A549 (cell line): ENCODE data around the gene PAX8. TPM values are rescaled to one million over a fixed set of nuclear protein-coding genes. Genes with fewer than 3 reads are reported as not detected.

ENCODE experiments used
- ATAC-seq, 2 experiments: fragments of 200-7000 bp in 1 of 2; fragments of >200 bp in 1 of 2; cut with Nextera tagmentation in 1 of 2; cut with Tn5 transposase in 1 of 2; 3 replicates each; pipeline versions ENCODE4 v1.8.0 to v1.9.1; 2018 to 2020; ENCODE audit warnings: mild to moderate bottlenecking in 1 of 2, moderate library complexity in 1 of 2
- CTCF ChIA-PET: fragments of 300-600 bp; sonication (Branson Sonifier 250); formaldehyde crosslinking; extraction: SDS; loops from one replicate; lab custom pipeline; 2021; ENCODE audit warnings: antibody characterized with exemption, inconsistent platforms; lab: Yijun Ruan, JAX
- POLR2A ChIA-PET: fragments of 350-600 bp; formaldehyde crosslinking; extraction: SDS; loops from one replicate; lab custom pipeline; 2021; ENCODE audit warnings: antibody characterized with exemption, inconsistent platforms; lab: Yijun Ruan, JAX
- DNase-seq, 2 experiments: peaks; one replicate each; pipeline versions ENCODE4 v3.0.0 to v3.0.0-alpha.2; 2011 to 2016; ENCODE audit warnings: low read depth in 1 of 2, low spot score in 1 of 2
- FAIRE-seq: peaks from 2 replicates; lab custom pipeline; 2011; peaks lifted over from hg19 to GRCh38; lab: Jason Lieb, UNC
- H3K27ac ChIP-seq, 2 experiments: fragments of >200 bp; sonication (Bioruptor Twin); formaldehyde crosslinking; 3 replicates each; pipeline ENCODE4 v1.5.1; 2016 to 2017
- H3K4me1 ChIP-seq: fragments of >200 bp; sonication (Bioruptor Twin); formaldehyde crosslinking; 3 replicates; pipeline ENCODE4 v1.6.1; 2016
- H3K4me2 ChIP-seq: fragments of >200 bp; sonication (Bioruptor Twin); formaldehyde crosslinking; 3 replicates; pipeline ENCODE4 v1.6.1; 2016
- H3K4me3 ChIP-seq: fragments of >200 bp; sonication (Bioruptor Twin); formaldehyde crosslinking; 3 replicates; pipeline ENCODE4 v1.5.1; 2016
- H3K9me3 ChIP-seq: fragments of >200 bp; sonication (Bioruptor Twin); formaldehyde crosslinking; 3 replicates; pipeline ENCODE4 v1.6.1; 2016
- CBX8 ChIP-seq: fragments of 200-600 bp; sonication (generic); IDR thresholded peaks from 2 replicates; pipeline ENCODE4 v1.6.1; 2016
- CTCF ChIP-seq: fragments of >200 bp; sonication (Bioruptor Twin); formaldehyde crosslinking; IDR thresholded peaks from 3 replicates; pipeline ENCODE4 v1.5.1; 2016
- EP300 ChIP-seq, 2 experiments: fragments of >200 bp; sonication (Bioruptor Twin); formaldehyde crosslinking; IDR thresholded peaks; 2 replicates in 1 of 2; 3 replicates in 1 of 2; pipeline ENCODE4 v1.6.1; 2016 to 2017
- FOXS1 ChIP-seq: fragments of 250-450 bp; sonication (Bioruptor Pico); IDR thresholded peaks from 2 replicates; pipeline ENCODE4 v1.5.0; 2020; ENCODE audit warnings: mild to moderate bottlenecking, moderate library complexity
- GATA3 ChIP-seq: IDR thresholded peaks from 2 replicates; pipeline ENCODE4 v1.6.1; 2012; ENCODE audit warnings: borderline replicate concordance
- HDAC2 ChIP-seq: fragments of 200-600 bp; sonication (generic); IDR thresholded peaks from 2 replicates; pipeline ENCODE4 v1.6.1; 2016
- HOXA7 ChIP-seq: fragments of 250-450 bp; sonication (Bioruptor Pico); IDR thresholded peaks from 2 replicates; pipeline ENCODE4 v1.5.0; 2020; ENCODE audit warnings: mild to moderate bottlenecking, moderate library complexity
- HOXB13 ChIP-seq: fragments of 250-450 bp; sonication (Bioruptor Pico); IDR thresholded peaks from 2 replicates; pipeline ENCODE4 v1.5.0; 2020; ENCODE audit warnings: low read depth, mild to moderate bottlenecking, moderate library complexity
- JUN ChIP-seq, 2 experiments: fragments of >200 bp; sonication (Bioruptor Twin); formaldehyde crosslinking; IDR thresholded peaks; 2 replicates in 1 of 2; 3 replicates in 1 of 2; pipeline ENCODE4 v1.6.1; 2016 to 2017
- KDM1A ChIP-seq: fragments of 200-600 bp; sonication (generic); IDR thresholded peaks from 2 replicates; pipeline ENCODE4 v1.6.1; 2016; ENCODE audit warnings: low read depth, mild to moderate bottlenecking
- KDM5A ChIP-seq: fragments of 200-600 bp; sonication (generic); IDR thresholded peaks from 2 replicates; pipeline ENCODE4 v1.6.1; 2016; ENCODE audit warnings: antibody characterized with exemption, mild to moderate bottlenecking
- MAX ChIP-seq: IDR thresholded peaks from 2 replicates; pipeline ENCODE4 v1.6.1; 2012
- MYC ChIP-seq: IDR thresholded peaks from 2 replicates; pipeline ENCODE4 v1.6.1; 2012; ENCODE audit warnings: mild to moderate bottlenecking, inconsistent platforms, low read length, improper control_type of control experiment, borderline replicate concordance
- NFE2L2 ChIP-seq: fragments of 150-350 bp; conservative IDR thresholded peaks from 2 replicates; pipeline ENCODE4 v1.6.1; 2014; ENCODE audit warnings: low read length
- NR3C1 ChIP-seq: fragments of >200 bp; sonication (Bioruptor Twin); formaldehyde crosslinking; IDR thresholded peaks from 3 replicates; pipeline ENCODE4 v1.6.1; 2017
- RAD21 ChIP-seq, 2 experiments: fragments of >200 bp in 1 of 2; sonication (Bioruptor Twin) in 1 of 2; formaldehyde crosslinking in 1 of 2; IDR thresholded peaks in 1 of 2; conservative IDR thresholded peaks in 1 of 2; 2 replicates in 1 of 2; 3 replicates in 1 of 2; pipeline ENCODE4 v1.6.1; 2012 to 2018; ENCODE audit warnings: inconsistent platforms in 1 of 2
- RCOR1 ChIP-seq: fragments of 150-350 bp; IDR thresholded peaks from 2 replicates; pipeline ENCODE4 v1.6.1; 2014; ENCODE audit warnings: antibody characterized with exemption, low read length, low read depth
- SMC3 ChIP-seq: fragments of >200 bp; sonication (Bioruptor Twin); formaldehyde crosslinking; IDR thresholded peaks from 3 replicates; pipeline ENCODE4 v1.6.1; 2018; ENCODE audit warnings: inconsistent platforms
- TFCP2L1 ChIP-seq: fragments of 250-450 bp; sonication (Bioruptor Pico); IDR thresholded peaks from 2 replicates; pipeline ENCODE4 v1.5.0; 2021; ENCODE audit warnings: mild to moderate bottlenecking
- TP53 ChIP-seq: fragments of 250-450 bp; sonication (Bioruptor Pico); IDR thresholded peaks from 2 replicates; pipeline ENCODE4 v1.5.0; 2021; ENCODE audit warnings: mild to moderate bottlenecking, moderate library complexity
- USF2 ChIP-seq: fragments of 450-650 bp; IDR thresholded peaks from 2 replicates; pipeline ENCODE4 v1.6.1; 2014; ENCODE audit warnings: antibody characterized with exemption
- WGBS: methylation state at CpG from one replicate; pipeline ENCODE4 v1.1.6; 2017; ENCODE audit errors: missing lambda C conversion rate; 5-methylcytosine and 5-hydroxymethylcytosine counted together
- polyA plus RNA-seq, 4 experiments: library from polyadenylated mRNA; depleted of rRNA in 3 of 4; stranded (reverse); fragments of >200 nt; fragmentation: RNase III in 1 of 4; extraction: RNeasy Plus Mini Kit Qiagen cat#74134 plus additional on column Dnase treatment in 1 of 4; gene quantifications; 2 replicates in 3 of 4; 3 replicates in 1 of 4; pipeline ENCODE4 v1.2.3, GENCODE V29; 2011 to 2017
- TF ChIP-seq, protein P1 (sequence below): fragments of 150-350 bp; IDR thresholded peaks from 2 replicates; pipeline ENCODE4 v1.6.1; 2014; ENCODE audit warnings: low read depth, mild to moderate bottlenecking, low read length
- TF ChIP-seq, protein P2 (sequence below): fragments of 250-450 bp; sonication (Bioruptor Pico); IDR thresholded peaks from 2 replicates; pipeline ENCODE4 v1.5.0; 2020; ENCODE audit warnings: low read depth, mild to moderate bottlenecking, moderate library complexity

The PAX8 gene
- polyA plus RNA-seq, 2 of the 4 experiments (the other 2 are of a cell fraction), result 0.71 to 0.81 TPM

DNA sequence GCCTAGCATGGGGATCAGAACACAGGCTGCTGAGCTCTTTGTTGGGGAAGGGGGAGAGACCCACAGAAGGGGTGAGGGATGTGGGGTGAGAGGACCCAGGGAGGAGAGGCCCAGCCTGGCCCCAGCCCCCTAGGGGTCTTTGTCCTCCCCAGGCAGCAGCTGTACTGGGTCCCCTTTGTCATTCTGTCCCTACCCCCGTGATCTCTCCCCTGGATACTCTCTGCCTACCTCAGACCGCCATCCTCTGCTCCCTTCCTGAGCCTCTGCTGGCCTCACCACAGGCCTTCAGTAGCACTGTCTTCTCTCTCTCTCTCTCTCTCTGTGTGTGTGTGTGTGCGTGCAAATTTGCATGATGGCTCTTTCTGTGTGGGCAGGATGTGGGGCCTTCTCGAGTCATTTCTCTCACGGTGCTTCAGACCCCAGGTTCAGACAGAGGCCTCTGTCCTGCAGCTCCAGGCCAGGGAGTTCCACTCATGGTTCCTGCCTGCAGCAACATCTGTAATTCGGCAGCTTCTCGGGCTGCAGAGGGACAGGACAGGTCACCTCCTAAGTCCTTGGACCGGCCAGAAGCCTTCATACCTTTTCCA lies 103.6 kb downstream of the PAX8 start:
- WGBS, result 63% methylated on average over 8 of the region's 8 CpGs
- no peak for DNase-seq
- TF ChIP-seq KDM1A, result no peak
- TF ChIP-seq, protein P1, sequence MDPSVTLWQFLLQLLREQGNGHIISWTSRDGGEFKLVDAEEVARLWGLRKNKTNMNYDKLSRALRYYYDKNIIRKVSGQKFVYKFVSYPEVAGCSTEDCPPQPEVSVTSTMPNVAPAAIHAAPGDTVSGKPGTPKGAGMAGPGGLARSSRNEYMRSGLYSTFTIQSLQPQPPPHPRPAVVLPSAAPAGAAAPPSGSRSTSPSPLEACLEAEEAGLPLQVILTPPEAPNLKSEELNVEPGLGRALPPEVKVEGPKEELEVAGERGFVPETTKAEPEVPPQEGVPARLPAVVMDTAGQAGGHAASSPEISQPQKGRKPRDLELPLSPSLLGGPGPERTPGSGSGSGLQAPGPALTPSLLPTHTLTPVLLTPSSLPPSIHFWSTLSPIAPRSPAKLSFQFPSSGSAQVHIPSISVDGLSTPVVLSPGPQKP, result no peak
- no peaks in the 10 kb centered on the region for H3K9me3 ChIP-seq
- ChIA-PET CTCF (interaction anchor here (0.9 to 6.3 kb wide), 9 partner anchors 8 to 216 kb away, joined by 3 to 41 read pairs (median 4); no protein-coding TSS in a partner anchor), POLR2A (no interaction called here)
- FAIRE-seq, result no peak
- H3K27ac ChIP-seq, result no peak overlapping the region
- H3K4me1 ChIP-seq, result no peaks in the 10 kb centered on the region
- no peak overlapping the region for H3K4me3 ChIP-seq
- peak in 1 of 2 experiments; percentile 20; a peak in 1 of 6 replicates for ATAC-seq
- H3K4me2 ChIP-seq, result no peak overlapping the region

GRCh38 chr2:113174376-113174750 lies 104.4 kb downstream of the PAX8 start:
- H3K4me2 ChIP-seq, result no peak overlapping the region
- H3K4me1 ChIP-seq, result no peaks in the 10 kb centered on the region
- DNase-seq (no peak), FAIRE-seq (no peak), ATAC-seq (no peak)
- no peak overlapping the region for H3K4me3 ChIP-seq
- no peak overlapping the region for H3K27ac ChIP-seq
- 52% methylated on average over 2 of the region's 3 CpGs for WGBS
- ChIA-PET POLR2A (no interaction called here), CTCF (interaction anchor here (1.1 to 6.3 kb wide), 10 partner anchors 9 to 216 kb away, joined by 3 to 41 read pairs (median 4); no protein-coding TSS in a partner anchor)
- no peaks in the 10 kb centered on the region for H3K9me3 ChIP-seq
- TF ChIP-seq, protein P2, sequence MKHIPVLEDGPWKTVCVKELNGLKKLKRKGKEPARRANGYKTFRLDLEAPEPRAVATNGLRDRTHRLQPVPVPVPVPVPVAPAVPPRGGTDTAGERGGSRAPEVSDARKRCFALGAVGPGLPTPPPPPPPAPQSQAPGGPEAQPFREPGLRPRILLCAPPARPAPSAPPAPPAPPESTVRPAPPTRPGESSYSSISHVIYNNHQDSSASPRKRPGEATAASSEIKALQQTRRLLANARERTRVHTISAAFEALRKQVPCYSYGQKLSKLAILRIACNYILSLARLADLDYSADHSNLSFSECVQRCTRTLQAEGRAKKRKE, result no peak
- TF ChIP-seq HDAC2 (no peak), GATA3 (no peak), JUN (IDR thresholded peaks at IDR 0.05) (no peak), CTCF (no peak), NR3C1 (no peak), KDM5A (no peak), MAX (no peak), RCOR1 (no peak), TP53 (CRISPR knock-in tag) (no peak), TFCP2L1 (CRISPR knock-in tag) (no peak), USF2 (no peak), NFE2L2 (no peak)

- no peak for ATAC-seq
- Histone ChIP-seq H3K4me1 (no peaks in the 10 kb centered on the region), H3K27ac (no peak within 1 kb of the TSS), H3K4me2 (no peak within 1 kb of the TSS), H3K9me3 (no peaks in the 10 kb centered on the region), H3K4me3 (no peak within 1 kb of the TSS)
- CTCF ChIA-PET, result interaction anchor here (0.5 to 6.3 kb wide), 8 partner anchors 8 to 217 kb away, joined by 3 to 41 read pairs (median 4); no protein-coding TSS in a partner anchor
- TF ChIP-seq HOXA7 (no peak), SMC3 (no peak), FOXS1 (CRISPR knock-in tag) (no peak), CBX8 (no peak), RAD21 (conservative IDR thresholded peaks at IDR 0.05 in 1 of 2, IDR thresholded peaks at IDR 0.05 in 1 of 2) (no peak), RCOR1 (no peak), MYC (no peak), JUN (IDR thresholded peaks at IDR 0.05) (no peak), HOXB13 (CRISPR knock-in tag) (no peak), EP300 (IDR thresholded peaks at IDR 0.05) (no peak)
- DNase-seq, result no peak
- no peak for FAIRE-seq
- POLR2A ChIA-PET, result interaction anchor here (0.7 kb wide), 1 partner anchor 87 kb away, joined by 3 read pairs; no protein-coding TSS in a partner anchor
- WGBS, result 83% methylated on average over 14 of the region's 14 CpGs
Measured at GRCh38 chr2:113173542-113174375, 105.0 kb downstream of the PAX8 start, which contains the start of gene PSD4. PSD4 (plus strand) TSS chr2:113173971; CDS start chr2:113182457, 8,486 bp downstream.
